Measurements from ENCODE around the gene FBRS. TPM values are rescaled to one million over a fixed set of nuclear protein-coding genes. Genes with fewer than 3 reads are reported as not detected.

FBRS gene
- total RNA-seq, 4 donors from 2014 or later, result 19.9 to 52.1 (median 32.8) TPM

DNA sequence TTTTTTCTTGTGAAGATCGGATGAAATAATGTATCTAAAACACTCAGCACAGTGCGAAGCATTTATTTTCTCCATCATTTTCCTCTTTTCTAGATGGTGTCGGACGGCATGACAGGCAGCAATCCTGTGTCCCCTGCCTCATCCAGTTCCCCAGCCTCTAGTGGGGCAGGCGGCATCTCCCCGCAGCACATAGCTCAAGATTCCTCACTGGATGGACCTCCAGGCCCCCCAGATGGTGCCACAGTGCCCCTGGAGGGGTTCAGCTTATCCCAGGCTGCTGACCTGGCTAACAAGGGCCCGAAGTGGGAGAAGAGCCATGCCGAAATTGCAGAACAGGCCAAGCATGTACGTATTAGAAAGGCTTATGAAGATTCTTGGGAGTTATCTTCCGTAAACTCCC lies 45.7 kb downstream of the FBRS start:
- TF ChIP-seq EP300 (IDR thresholded peaks at IDR 0.05) (no peak), CTCF (IDR thresholded peaks at IDR 0.05) (no peak), POLR2AphosphoS5 (IDR thresholded peaks at IDR 0.05) (no peak), POLR2A (IDR thresholded peaks at IDR 0.05) (no peak)
- Histone ChIP-seq H3K9me3 (no peaks in the 10 kb centered on the region), H3K36me3 (peaks cover 14 to 93% of the 10 kb centered on the region in 2 donors), H3K27me3 (no peaks in the 10 kb centered on the region), H3K4me1 (peaks cover 0 to 22% (median 14%) of the 10 kb centered on the region in 3 donors), H3K27ac (no peak overlapping the region), H3K4me3 (no peak overlapping the region)
- ATAC-seq, result no peak
- 90 to 98% methylated on average over 6 to 8 of the region's 10 CpGs for WGBS, 2 donors (ENCODE audit: low coverage in 1 of 2)

- H3K4me1 ChIP-seq, result peaks cover 0 to 3% (median 0%) of the 10 kb centered on the region in 3 donors
- ATAC-seq, result no peak
- H3K27ac ChIP-seq, result no peak overlapping the region
- H3K9me3 ChIP-seq, result no peaks in the 10 kb centered on the region
- TF ChIP-seq CTCF (IDR thresholded peaks at IDR 0.05) (no peak), POLR2A (IDR thresholded peaks at IDR 0.05) (no peak), EP300 (IDR thresholded peaks at IDR 0.05) (no peak), POLR2AphosphoS5 (IDR thresholded peaks at IDR 0.05) (no peak)
- peaks cover 23 to 100% of the 10 kb centered on the region in 2 donors for H3K36me3 ChIP-seq
- no peak overlapping the region for H3K4me3 ChIP-seq
- 94 to 100% methylated on average over 1 to 5 of the region's 6 CpGs for WGBS, 2 donors (ENCODE audit: low coverage in 1 of 2)
- H3K27me3 ChIP-seq, result no peaks in the 10 kb centered on the region
These were observed 47.8 kb downstream of the FBRS start for GRCh38 chr16:30706046-30706445.

DNA sequence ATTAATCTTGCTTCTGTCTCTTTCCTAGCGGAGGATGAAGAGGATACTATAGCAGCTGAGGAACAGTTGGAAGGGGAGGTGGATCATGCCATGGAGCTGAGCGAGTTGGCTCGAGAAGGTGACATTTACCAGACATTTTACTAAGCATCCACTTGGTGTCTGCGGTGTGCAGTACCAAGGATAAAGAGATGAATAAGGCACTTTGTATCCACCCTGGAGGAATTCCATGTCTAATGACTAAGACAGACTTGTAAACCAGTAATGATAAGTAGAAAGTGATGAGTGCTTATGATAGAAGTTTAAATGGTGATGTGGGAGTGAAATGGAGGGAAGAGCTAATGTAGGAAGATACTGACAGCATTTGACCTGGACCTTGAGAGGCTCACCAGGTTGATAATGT lies 52.7 kb downstream of the FBRS start:
- Histone ChIP-seq H3K27ac (no peak overlapping the region), H3K27me3 (no peaks in the 10 kb centered on the region), H3K9me3 (no peaks in the 10 kb centered on the region), H3K4me1 (no peaks in the 10 kb centered on the region), H3K4me3 (no peak overlapping the region), H3K36me3 (peaks cover 14 to 100% of the 10 kb centered on the region in 2 donors)
- ATAC-seq, result no peak
- TF ChIP-seq CTCF (IDR thresholded peaks at IDR 0.05), result no peak
- 77 to 83% methylated on average over 1 to 2 of the region's 4 CpGs for WGBS, 2 donors (ENCODE audit: low coverage in 1 of 2)

GRCh38 chr16:30711712-30712111 lies 53.5 kb downstream of the FBRS start:
- WGBS, 2 donors (ENCODE audit: low coverage in 1 of 2), result 92 to 100% methylated on average over 1 of the region's 1 CpG
- Histone ChIP-seq H3K4me1 (no peaks in the 10 kb centered on the region), H3K4me3 (no peak overlapping the region), H3K27me3 (no peaks in the 10 kb centered on the region), H3K36me3 (peaks cover 9 to 100% of the 10 kb centered on the region in 2 donors), H3K9me3 (no peaks in the 10 kb centered on the region), H3K27ac (no peak overlapping the region)
- ATAC-seq, result no peak
- TF ChIP-seq POLR2AphosphoS5 (IDR thresholded peaks at IDR 0.05) (no peak), POLR2A (IDR thresholded peaks at IDR 0.05) (no peak), CTCF (IDR thresholded peaks at IDR 0.05) (no peak), EP300 (IDR thresholded peaks at IDR 0.05) (no peak)

DNA sequence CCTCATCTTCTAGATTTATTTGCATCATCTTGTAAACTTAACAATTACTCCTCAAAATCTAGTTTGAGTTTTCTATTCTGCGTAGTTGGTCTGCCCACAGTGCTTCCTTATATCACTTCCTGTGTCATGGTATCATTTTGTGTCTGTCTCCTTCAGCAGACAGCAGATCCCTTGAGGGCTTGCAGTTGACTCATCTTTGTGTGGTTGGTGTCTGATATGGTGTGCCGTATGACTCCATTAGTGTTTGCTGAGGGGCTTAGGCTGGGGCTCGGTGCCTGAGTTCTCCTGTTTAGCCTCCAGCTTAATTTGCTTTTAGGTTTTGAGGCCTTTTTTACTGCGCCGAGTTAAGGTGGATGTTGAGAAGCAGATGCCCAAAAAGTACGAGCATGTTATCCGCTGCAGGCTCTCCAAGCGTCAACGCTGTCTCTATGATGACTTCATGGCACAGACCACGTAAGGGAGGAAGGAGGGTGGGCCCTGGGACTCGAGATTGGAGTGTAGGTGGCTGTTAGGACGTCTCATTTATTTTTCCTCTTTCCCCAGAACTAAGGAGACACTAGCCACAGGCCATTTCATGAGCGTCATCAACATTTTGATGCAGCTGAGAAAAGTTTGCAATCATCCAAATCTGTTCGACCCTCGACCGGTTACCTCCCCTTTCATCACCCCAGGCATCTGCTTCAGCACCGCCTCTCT lies 57.7 kb downstream of the FBRS start:
- Histone ChIP-seq H3K4me3 (no peak overlapping the region), H3K27ac (no peak overlapping the region), H3K4me1 (no peaks in the 10 kb centered on the region), H3K9me3 (no peaks in the 10 kb centered on the region), H3K36me3 (peaks cover 0 to 100% of the 10 kb centered on the region in 2 donors), H3K27me3 (no peaks in the 10 kb centered on the region)
- ATAC-seq, result no peak
- WGBS, 2 donors (ENCODE audit: low coverage in 1 of 2), result 71 to 78% methylated on average over 9 to 17 of the region's 17 CpGs
- TF ChIP-seq POLR2A (IDR thresholded peaks at IDR 0.05) (no peak), POLR2AphosphoS5 (IDR thresholded peaks at IDR 0.05) (no peak), EP300 (IDR thresholded peaks at IDR 0.05) (no peak), CTCF (IDR thresholded peaks at IDR 0.05) (no peak)

Data from gastroesophageal sphincter (tissue), 4 donors.